ENCODE data around the gene C1QC. TPM values are rescaled to one million over a fixed set of nuclear protein-coding genes. Genes with fewer than 3 reads are reported as not detected.

The C1QC gene
- not detected in 2 replicates for total RNA-seq

GRCh38 chr1:22643381-22643780, at the start of gene C1QC:
Gene C1QC, plus strand, starts transcription at chr1:22643633. Its CDS starts 391 bp downstream, at chr1:22644024.

GRCh38 chr1:22636353-22636752, 7.1 kb upstream of the C1QC start, which contains the start of gene C1QA:
Gene C1QA, plus strand, starts transcription at chr1:22636628. Its CDS starts 989 bp downstream, at chr1:22637617.

GRCh38 chr1:22652881-22653316, 9.5 kb downstream of the C1QC start, which contains the start of gene C1QB:
Gene C1QB, plus strand, starts transcription at chr1:22653236. Its CDS starts 6,227 bp downstream, at chr1:22659463.

Other genes with a start within 250 kb of the C1QC start
- 6.2 and 6.7 TPM in 2 replicates for gene ZBTB40, start 191.8 kb upstream of the C1QC start, total RNA-seq
- not detected in 2 replicates for gene EPHA8, start 80.1 kb upstream of the C1QC start, total RNA-seq
- gene C1QA, start 7.0 kb upstream of the C1QC start, total RNA-seq, result not detected in 2 replicates
- not detected in 2 replicates for gene C1QB, start 9.6 kb downstream of the C1QC start, total RNA-seq
- 12.4 and 14.1 TPM in 2 replicates for gene EPHB2, start 67.2 kb downstream of the C1QC start, total RNA-seq